ENCODE results near the gene CERT1.

Gene CERT1

GRCh38 chr5:75524591-75524990, 13.2 kb upstream of the CERT1 start:
- H3K79me2 ChIP-seq (ENCODE audit: control insufficient read depth, low read length) = peaks cover 56% of the 10 kb centered on the region
- no peaks in the 10 kb centered on the region for H3K9me2 ChIP-seq (replicated peaks; ENCODE audit: control insufficient read depth, low read length)
- H3F3A ChIP-seq (ENCODE audit: control insufficient read depth, insufficient read depth) = no peaks in the 10 kb centered on the region
- peaks cover 9% of the 10 kb centered on the region for H3K36me3 ChIP-seq (ENCODE audit: control insufficient read depth, low read length)
- peaks cover 43% of the 10 kb centered on the region for H3K4me1 ChIP-seq (ENCODE audit: control insufficient read depth, low read length)
- TF ChIP-seq EZH2phosphoT487 (IDR thresholded peaks at IDR 0.05; ENCODE audit: borderline replicate concordance, low read length) = no peak
- TF ChIP-seq CTCF (IDR thresholded peaks at IDR 0.05; ENCODE audit: low read depth, low read length, poor library complexity, severe bottlenecking) = no peak
- H3K9me3 ChIP-seq (ENCODE audit: control insufficient read depth, insufficient read depth, low read length) = peaks cover 19% of the 10 kb centered on the region
- no peaks in the 10 kb centered on the region for H4K20me1 ChIP-seq (ENCODE audit: control insufficient read depth, insufficient read depth, low read depth, low read length)
- no peak overlapping the region for H3K4me3 ChIP-seq (ENCODE audit: low read length)
- no peak overlapping the region for H3K27ac ChIP-seq (ENCODE audit: low read depth, low read length)
- no peaks in the 10 kb centered on the region for H3K27me3 ChIP-seq (ENCODE audit: control insufficient read depth, low read length)
- no peak overlapping the region for H3K4me2 ChIP-seq (ENCODE audit: low read length)

GRCh38 chr5:75524071-75524470, 12.6 kb upstream of the CERT1 start:
- Histone ChIP-seq H3K27ac (ENCODE audit: low read depth, low read length) (no peak overlapping the region), H3K79me2 (ENCODE audit: control insufficient read depth, low read length) (peaks cover 61% of the 10 kb centered on the region), H3K9me3 (ENCODE audit: control insufficient read depth, insufficient read depth, low read length) (peaks cover 19% of the 10 kb centered on the region), H3F3A (ENCODE audit: control insufficient read depth, insufficient read depth) (no peaks in the 10 kb centered on the region; the same call in 1 of the 2 replicates), H3K4me1 (ENCODE audit: control insufficient read depth, low read length) (peaks cover 48% of the 10 kb centered on the region), H3K4me3 (ENCODE audit: low read length) (no peak overlapping the region), H4K20me1 (ENCODE audit: control insufficient read depth, insufficient read depth, low read depth, low read length) (no peaks in the 10 kb centered on the region), H3K27me3 (ENCODE audit: control insufficient read depth, low read length) (no peaks in the 10 kb centered on the region), H3K9me2 (replicated peaks; ENCODE audit: control insufficient read depth, low read length) (no peaks in the 10 kb centered on the region), H3K36me3 (ENCODE audit: control insufficient read depth, low read length) (peaks cover 9% of the 10 kb centered on the region), H3K4me2 (ENCODE audit: low read length) (no peak overlapping the region)
- TF ChIP-seq EZH2phosphoT487 (IDR thresholded peaks at IDR 0.05; ENCODE audit: borderline replicate concordance, low read length) (no peak), CTCF (IDR thresholded peaks at IDR 0.05; ENCODE audit: low read depth, low read length, poor library complexity, severe bottlenecking) (no peak)

- peaks cover 53% of the 10 kb centered on the region for H3K4me1 ChIP-seq (ENCODE audit: control insufficient read depth, low read length)
- no peak overlapping the region for H3K27ac ChIP-seq (ENCODE audit: low read depth, low read length)
- no peaks in the 10 kb centered on the region for H3K9me2 ChIP-seq (replicated peaks; ENCODE audit: control insufficient read depth, low read length)
- H3K4me3 ChIP-seq (ENCODE audit: low read length) = no peak overlapping the region
- TF ChIP-seq EZH2phosphoT487 (IDR thresholded peaks at IDR 0.05; ENCODE audit: borderline replicate concordance, low read length) = no peak
- no peak for TF ChIP-seq CTCF (IDR thresholded peaks at IDR 0.05; ENCODE audit: low read depth, low read length, poor library complexity, severe bottlenecking)
- H4K20me1 ChIP-seq (ENCODE audit: control insufficient read depth, insufficient read depth, low read depth, low read length) = no peaks in the 10 kb centered on the region
- H3K79me2 ChIP-seq (ENCODE audit: control insufficient read depth, low read length) = peaks cover 69% of the 10 kb centered on the region
- H3K27me3 ChIP-seq (ENCODE audit: control insufficient read depth, low read length) = no peaks in the 10 kb centered on the region
- H3K4me2 ChIP-seq (ENCODE audit: low read length) = no peak overlapping the region
- peaks cover 9% of the 10 kb centered on the region for H3K36me3 ChIP-seq (ENCODE audit: control insufficient read depth, low read length)
- peaks cover 19% of the 10 kb centered on the region for H3K9me3 ChIP-seq (ENCODE audit: control insufficient read depth, insufficient read depth, low read length)
- no peaks in the 10 kb centered on the region; the same call in 1 of the 2 replicates for H3F3A ChIP-seq (ENCODE audit: control insufficient read depth, insufficient read depth)
These were observed 11.8 kb upstream of the CERT1 start for GRCh38 chr5:75523275-75523674.
